HG03159 (cell line): ENCODE data around the gene MEP1B.
"Not testable (repeated sequence)": the region's sequence is repeated elsewhere in the genome, so short reads cannot be mapped to it uniquely, and the experiment has no call there.

Experiments used
- ATAC-seq: cut with Tn5 transposase; IDR thresholded peaks from one replicate; pipeline ENCODE4 v1.9.1; 2021; ENCODE audit warnings: mild to moderate bottlenecking, moderate library complexity; ENCODE audit not compliant: unreplicated experiment

Gene MEP1B

GRCh38 chr18:32208577-32208976, 18.7 kb downstream of the MEP1B start:
- ATAC-seq, result no peak

GRCh38 chr18:32209685-32210445, 20.0 kb downstream of the MEP1B start:
- ATAC-seq, result no peak

GRCh38 chr18:32213693-32214092, 23.9 kb downstream of the MEP1B start:
- ATAC-seq, result no peak

GRCh38 chr18:32216390-32216789, 26.6 kb downstream of the MEP1B start:
- no peak for ATAC-seq

DNA sequence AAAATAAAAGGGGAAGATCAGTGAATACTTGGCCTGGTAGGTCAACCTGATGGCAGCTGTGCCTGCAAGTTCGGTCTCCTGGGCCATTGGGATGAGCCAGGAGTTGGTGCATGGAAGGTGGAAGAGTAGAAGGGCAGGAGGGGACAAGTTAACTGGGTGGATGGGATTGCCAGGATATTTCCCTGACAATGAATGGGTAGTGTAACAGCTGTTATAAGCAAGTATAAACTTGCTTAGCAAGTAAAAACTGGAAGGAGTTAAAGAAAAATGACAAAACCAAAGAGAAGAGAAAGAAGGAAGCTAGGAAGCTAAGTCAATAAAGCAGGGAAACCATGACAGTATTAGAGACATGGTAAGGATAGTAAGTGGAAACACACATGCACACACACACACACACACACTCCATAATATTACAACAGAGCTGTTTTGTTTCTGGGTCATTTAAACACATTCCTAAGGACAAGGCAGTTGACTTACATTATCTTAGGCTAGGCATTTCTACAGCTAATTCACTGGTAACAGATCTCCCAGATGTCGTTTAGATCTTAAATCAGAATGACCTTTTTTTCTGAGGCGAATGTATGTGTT, 29.7 kb downstream of the MEP1B start:
- no peak for ATAC-seq

- ATAC-seq, result not testable (repeated sequence)
Observed at GRCh38 chr18:32233348-32233747, 43.5 kb downstream of the MEP1B start.

DNA sequence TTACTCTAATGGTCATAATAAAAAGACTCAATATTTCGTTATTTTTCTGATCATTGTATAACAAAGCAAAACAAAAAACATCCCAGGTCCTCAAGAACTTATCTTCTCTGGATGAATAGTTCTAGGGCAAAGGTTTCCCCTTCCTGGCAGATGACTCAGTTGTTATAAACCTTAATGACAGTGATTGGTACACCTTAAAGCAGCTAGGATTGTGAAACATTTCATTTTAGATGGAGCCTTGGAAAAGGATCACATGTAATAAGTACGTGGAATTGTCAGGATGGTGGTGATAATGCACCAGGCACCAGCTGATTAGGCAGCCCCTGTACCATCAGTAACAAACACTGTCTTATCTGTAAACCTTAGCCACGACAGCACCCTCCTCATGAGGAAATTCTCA, 47.2 kb downstream of the MEP1B start:
- no peak for ATAC-seq

DNA sequence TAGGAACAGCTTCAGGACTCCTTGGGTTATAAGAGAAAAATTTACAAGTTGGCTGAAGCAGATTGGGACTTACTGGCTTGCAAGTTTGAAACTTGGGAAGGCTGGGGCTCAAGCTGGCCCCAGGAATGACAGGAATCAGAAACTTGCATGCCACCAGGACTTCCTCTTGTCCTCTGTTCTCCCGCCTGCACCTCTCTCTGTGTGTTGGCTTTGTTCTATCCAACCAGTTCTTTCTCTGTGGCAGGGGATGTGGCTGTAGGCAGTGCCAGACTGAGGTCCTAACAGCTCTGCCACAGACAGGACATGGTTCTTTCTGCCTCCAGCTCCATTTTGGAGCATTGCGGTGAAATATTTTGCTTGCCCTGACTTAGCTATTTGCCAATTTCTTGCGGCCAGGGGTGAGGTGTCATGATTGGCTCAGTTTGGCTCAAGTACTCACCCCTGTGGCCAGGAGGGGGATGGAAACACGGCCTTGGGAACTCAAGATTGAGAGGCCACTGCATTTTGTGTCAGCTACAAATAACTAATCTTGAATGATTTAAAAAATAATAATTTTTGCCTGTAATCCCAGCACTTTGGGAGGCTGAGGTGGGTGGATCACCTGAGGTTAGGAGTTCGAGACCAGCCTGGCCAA, 48.9 kb downstream of the MEP1B start:
- no peak for ATAC-seq

DNA sequence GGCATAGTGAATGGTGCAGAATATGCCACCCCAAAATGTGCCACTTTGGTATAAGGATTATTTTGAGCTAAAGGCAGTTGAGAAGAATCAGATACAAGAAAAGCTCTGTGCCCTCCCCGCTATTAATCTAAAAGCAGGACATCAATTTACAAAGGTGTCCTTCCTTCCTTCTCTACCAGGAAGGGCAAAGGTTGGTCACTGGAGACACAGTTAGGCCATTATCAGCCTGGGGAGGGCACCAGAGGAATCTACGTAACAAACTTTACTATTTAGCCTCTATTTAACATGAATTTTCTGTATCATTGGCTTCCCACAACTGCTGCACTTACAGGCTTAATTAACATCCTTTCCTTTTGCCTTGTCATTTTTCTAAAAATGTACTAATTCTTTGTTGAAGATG, 52.6 kb downstream of the MEP1B start:
- no peak for ATAC-seq

DNA sequence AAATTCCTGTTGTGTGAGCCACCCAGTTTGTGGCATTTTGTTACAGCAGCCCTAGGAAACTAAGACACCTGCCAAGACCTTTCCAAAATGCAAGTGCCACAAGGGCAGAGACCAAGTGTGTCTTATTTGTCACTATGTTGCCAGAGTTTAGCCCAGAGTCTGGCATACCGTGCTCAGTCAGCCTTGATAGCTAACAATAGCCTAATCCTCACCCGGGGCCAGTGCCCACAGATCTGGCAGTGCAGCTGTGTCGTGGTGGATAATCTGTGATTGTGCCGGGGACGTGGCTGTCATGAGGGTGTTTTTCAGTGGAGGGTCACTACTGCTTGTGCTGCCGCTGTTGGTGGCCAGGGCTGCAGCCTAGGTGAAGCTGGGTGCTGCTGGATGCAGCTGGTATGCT, 53.5 kb downstream of the MEP1B start:
- no peak for ATAC-seq

DNA sequence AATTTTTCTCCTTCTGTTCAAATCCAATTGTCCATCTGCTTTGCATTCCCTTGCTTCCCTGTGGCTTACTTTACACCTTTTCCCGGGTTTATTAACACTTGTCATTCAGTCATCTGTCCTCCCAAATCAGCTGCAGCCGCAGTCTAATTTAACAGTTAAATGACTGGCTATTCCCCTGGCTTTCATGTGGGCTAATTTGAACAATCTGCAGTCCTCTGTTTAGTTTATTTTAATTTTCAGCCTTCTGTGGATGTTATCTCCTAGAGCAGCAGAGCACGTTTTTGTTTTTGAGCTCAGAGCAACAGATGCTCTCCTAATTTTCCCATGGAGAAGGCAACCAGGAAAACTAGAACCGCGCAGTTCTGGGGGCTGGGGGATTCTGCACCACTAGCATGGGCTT, 55.0 kb downstream of the MEP1B start:
- ATAC-seq, result no peak

DNA sequence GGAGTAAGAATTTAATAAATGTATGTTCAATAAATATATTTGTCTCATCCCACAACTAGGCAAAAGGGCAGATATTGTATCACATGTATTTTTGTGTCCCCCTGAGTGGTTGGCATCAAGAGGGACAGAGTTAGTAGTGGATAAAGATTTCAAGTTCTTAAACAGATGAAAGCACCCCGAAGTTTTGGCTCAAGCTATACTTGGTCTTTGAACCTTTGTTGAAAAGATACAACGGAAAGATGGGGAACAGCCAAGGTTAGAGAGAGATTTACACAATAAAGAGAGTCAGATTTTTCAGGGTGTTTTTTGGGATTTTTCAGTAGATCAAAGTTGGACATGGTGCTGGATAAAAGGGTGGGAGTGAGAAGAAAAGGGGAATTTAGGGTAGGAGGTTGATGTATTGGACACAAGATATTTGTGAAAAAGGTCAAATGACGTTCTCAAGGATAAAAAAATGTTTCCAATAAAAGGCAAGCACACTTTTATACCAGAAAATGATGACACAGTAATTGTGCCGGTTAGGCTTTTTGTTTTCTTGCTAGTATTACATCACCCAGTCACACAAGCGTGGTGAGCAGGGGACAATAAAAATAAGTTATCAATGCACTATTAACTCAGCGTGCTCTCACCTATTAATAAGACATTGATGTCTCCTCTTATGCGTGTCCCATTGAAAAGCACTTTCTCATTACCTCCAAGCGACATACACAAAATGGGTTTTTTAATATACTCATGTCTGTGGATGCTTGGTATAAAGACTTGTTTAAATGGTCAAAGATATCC, 59.5 kb downstream of the MEP1B start:
- ATAC-seq, result no peak

- no peak for ATAC-seq
Observed at GRCh38 chr18:32251466-32251865, 61.6 kb downstream of the MEP1B start.

DNA sequence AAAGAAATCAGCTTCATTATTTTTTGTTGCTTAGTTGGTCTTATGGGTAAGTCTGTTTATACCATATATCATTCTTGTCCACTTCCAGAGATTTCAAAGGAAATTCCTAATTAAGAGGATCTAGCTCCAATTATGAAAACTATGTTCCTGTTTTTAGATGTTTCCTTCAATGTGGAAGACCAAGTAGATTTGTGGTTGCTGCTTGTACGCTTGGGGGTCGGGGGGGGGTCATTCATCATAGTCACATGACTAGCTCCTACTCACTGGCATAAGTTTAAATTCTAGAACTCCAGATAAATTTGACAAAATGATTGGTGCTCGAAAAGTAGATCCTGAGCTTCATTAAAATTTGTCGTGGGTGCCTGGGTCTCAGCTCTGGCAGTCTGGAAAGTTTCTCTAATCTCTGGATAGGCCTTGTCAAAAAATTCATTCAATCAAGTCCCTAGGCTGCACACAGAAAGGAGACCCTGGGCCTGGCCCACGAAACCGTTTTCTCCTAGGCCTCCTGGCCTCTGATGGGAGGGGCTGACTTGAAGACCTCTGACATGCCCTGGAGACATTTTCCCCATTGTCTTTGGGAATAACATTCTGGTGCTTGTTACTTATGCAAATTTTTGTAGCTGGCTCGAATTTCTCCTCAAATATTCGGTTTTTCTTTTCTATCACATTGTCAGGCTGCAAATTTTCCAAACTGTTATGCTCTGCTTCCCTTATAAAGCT, 62.5 kb downstream of the MEP1B start:
- ATAC-seq, result no peak

DNA sequence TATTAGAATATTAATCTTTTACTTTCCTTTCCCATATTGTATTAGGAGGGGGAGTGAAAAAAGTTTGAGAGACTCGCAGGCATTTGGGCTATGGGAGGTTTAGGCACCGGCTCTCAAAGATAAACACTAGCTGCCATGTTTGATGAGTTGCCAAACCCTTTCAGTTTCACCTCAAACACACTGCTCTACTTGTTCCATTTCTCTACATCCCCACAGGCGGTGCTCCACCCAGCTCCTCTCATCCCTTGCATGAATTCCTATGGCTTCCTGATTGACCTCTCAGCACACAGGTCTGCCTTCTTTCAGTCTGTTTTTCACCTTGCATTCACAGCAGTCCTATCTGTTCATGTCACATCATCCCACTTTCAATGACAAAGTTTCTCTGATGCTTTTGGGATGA, 65.7 kb downstream of the MEP1B start:
- no peak for ATAC-seq

DNA sequence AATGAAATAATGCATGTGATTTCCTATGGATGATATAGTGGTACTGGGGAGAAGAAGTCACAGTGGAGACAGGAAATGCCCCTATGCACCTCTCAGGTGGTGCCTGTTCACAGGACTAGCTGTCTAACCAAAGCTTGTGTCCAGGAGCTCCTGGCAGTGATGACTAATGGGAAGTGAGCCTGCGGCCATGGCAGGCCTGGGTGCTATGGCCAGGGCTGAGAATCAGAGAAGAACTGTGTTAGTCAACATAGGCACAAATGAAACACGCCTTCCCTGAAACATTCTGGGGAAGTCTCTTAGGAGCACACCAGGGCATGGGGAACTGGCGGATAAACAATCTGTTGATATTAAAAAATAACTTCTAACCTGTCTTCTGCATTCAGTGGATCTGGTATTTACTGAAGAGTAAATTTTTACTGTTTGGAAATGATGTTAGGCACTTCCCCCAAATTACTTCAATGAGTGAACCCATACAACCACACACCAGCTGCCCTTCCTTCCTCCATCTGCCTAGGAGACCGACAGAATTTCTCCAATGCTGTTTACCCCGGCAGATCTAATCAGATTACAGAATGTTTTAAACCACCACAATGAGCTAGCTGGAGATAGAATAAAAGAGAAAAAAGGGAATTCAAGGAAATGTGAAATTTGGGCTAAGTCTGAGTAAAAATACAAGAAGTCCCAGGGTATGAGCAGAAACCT, 67.4 kb downstream of the MEP1B start:
- ATAC-seq, result no peak

DNA sequence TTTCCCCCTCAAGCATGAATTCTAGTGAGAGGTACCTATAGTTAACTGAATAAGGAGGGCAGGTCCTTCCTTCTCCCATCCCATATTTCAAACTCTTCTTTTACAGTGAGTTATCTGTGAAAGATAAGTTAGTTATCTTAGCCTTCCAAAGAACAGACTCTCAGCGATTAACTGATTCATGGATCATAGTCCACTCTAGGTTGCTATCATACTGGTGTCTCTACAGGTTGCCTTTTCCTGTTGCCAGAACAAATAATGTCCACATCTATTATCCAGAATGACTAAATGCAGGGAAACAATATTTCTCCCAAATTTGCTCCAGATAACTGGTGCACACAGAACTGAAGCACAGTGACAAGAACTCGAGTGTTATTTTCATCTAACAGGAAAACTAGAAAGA, 68.3 kb downstream of the MEP1B start:
- ATAC-seq, result no peak

DNA sequence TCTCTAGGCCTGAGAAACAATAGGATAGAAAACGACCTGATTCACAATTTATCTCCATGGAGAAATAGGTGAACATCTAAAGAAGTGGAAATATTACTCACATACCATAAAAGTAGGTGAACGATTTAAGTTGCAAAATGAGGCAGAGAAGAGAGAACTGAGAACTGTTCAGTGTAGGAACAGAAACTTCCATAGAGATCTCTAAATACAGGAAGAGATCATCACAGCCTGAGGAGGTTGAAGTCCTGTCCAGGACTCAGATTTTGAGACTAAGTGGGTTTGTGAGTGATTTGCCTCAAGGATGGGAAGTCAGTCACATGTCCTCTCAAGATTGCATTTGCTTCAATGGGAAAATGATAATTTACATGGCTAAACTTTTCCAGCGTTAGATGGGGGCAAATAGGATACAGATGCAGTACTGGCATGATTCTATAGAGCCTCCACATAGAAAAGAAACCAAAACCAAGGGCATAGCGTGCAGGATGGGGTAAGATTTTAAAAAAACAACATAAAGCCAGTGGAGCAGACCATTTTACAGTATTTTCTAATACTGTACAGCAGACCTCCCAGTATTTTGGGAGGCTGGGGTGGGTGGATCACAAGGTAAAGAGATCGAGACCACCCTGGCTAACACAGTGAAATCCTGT, 68.8 kb downstream of the MEP1B start:
- no peak for ATAC-seq

GRCh38 chr18:32259553-32259952, 69.7 kb downstream of the MEP1B start:
- no peak for ATAC-seq

DNA sequence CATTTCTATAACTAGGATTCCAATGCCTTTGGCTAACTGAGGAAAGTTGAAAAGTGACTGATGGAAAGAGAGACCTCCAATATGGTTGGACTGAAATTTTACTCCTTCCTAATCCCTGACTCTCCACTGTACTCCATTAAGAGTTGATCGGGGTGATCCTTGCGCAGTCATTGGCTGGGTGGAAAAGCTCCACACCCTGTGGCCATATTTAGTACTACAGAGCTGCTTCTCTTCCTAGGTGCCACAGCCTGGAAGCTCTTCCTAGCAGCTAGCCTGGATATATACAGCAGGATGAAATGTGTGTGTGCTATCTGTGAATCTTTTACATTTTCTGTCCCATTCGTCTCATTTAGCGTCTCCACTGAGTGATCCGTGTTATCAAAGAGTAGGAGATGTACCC, 71.2 kb downstream of the MEP1B start:
- no peak for ATAC-seq
